GM19238 (cell line): Measurements from ENCODE around the gene SPATA33.
"Not testable (repeated sequence)": the region's sequence is repeated elsewhere in the genome, so short reads cannot be mapped to it uniquely, and the experiment has no call there.

ENCODE experiments used
- DNase-seq: peaks from one replicate; pipeline ENCODE4 v3.0.0; 2011; ENCODE audit warnings: low spot score; ENCODE audit not compliant: insufficient read length

SPATA33 gene

GRCh38 chr16:89664238-89664637, 6.6 kb downstream of the SPATA33 start:
- not testable (repeated sequence) for DNase-seq

DNA sequence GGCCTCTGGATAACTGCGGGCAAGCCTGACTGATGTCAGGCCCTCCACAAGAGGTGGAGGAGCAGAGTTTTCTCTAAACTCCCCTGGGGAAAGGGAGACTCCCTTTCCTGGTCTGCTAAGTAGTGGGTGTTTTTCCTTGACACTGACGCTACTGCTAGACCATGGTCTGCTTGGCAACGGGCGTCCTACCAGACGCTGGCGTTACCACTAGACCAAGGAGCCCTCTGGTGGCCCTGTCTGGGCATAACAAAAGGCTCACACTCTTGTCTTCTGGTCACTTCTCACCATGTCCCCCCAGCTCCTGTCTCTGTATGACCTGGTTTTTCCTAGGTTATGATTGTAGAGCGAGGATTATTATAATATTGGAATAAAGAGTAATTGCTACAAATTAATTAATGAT, 9.4 kb downstream of the SPATA33 start:
- DNase-seq: not testable (repeated sequence)

- no peak for DNase-seq
Observed at GRCh38 chr16:89667633-89668032, 10.0 kb downstream of the SPATA33 start.

DNA sequence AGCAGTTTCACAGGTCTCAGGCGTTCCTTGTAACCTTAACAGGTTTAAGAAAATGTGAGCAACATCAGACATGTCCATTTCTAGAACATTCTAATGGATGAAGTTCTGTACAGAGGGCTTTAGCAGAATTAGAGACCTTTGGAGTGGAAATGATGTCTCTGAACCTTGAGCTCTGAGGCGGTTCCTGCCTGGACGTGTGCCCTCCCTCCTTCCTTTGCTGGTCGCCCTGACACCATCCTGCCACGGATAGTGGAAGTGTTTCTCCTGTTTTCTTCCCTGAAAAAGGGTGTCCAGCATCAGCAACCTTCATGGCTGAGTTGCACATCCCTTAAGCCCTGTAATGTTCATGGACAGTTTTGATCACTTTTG, 11.1 kb downstream of the SPATA33 start:
- no peak for DNase-seq

DNA sequence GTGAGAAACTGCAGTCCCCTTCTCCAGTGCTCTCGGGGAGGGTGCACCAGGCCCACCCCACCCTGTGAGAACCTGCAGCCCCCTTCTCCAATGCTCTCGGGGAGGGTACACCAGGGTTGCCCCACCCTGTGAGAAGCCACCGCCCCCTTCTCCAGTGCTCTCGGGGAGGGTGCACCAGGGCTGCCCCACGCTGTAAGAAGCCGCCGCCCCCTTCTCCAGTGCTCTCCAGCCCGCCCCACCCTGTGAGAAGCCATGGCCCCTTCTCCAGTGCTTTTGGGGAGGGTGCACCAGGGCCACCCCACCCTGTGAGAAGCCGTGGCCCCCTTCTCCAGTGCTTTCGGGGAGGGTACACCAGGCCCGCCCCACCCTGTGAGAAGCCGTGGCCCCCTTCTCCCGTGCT, 12.1 kb downstream of the SPATA33 start:
- DNase-seq: no peak

- DNase-seq: no peak
Observed at GRCh38 chr16:89670496-89671431, 13.1 kb downstream of the SPATA33 start.

GRCh38 chr16:89671565-89671964, 13.9 kb downstream of the SPATA33 start:
- DNase-seq: not testable (repeated sequence)

- DNase-seq: no peak
Observed at GRCh38 chr16:89672177-89672941, 14.7 kb downstream of the SPATA33 start.

DNA sequence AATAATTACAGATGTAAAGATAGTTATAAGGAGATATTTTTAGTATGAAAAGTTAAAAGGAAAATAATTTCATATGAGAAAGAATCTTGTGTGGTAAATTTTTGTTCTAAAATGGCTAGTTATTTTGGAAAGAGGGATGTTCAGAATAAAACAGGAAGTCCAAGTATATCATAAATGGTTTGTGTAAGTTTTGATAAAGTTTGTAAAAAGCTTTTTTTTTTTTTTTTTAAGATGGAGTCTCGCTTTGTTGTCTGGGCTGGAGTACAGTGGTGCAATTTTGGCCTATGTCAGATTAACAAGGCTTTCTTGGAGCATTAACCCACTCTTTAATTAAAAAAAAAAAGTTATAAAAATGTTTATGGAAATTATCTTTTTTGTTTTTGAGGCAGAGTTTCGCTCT, 20.6 kb downstream of the SPATA33 start:
- DNase-seq: no peak

GRCh38 chr16:89685916-89686315, 28.3 kb downstream of the SPATA33 start:
- no peak for DNase-seq

- DNase-seq: peak; percentile 93
Observed at GRCh38 chr16:89686520-89687091, 29.0 kb downstream of the SPATA33 start, which contains the start of gene CDK10. TSS of gene CDK10 (plus strand) at chr16:89686689. CDS start at chr16:89686711, 22 bp downstream.

DNA sequence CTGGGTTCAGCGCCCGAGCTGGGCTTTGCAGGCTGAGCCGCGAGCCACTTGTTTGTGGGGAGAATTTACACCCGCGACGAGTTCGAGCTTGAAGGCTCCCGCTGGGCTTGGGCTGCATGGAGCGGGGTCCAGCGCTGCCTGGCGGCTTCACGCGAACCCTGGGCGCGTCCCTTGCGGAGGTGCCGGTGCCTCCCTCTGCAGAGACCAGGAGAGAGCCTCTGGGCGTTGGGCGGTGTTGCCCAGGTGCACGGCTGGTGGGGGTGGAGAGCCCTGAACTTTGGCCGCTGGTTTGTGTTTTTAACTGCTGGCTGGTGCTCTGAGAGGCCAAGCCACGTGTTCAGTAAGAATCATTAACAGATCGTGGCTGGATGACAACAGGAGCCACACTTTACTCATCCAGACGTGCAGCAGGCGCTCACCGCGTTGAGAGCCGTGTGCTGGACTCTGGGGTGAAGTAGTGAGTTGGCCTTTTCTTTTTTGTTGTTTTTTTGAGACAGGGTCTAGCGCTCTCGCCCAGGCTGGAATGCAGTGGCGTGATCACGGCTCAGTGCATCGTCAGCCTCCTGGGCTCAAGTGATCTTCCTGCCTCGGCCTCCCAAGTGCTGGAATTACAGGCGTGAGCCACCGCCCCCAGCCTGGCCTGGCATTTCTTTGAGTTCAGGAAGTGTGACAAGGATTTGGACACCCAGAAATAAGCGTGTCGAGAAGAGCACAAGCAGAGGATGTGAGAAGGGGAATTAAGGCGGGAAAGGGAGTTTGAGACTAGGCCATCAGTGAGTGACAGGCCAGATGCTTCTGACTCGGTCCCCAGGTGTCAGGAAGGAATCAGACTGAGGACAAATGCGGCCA, 29.7 kb downstream of the SPATA33 start:
- peak; percentile 74 for DNase-seq

- DNase-seq: no peak
Observed at GRCh38 chr16:89688395-89688794, 30.8 kb downstream of the SPATA33 start.

- DNase-seq: no peak
Observed at GRCh38 chr16:89689142-89689541, 31.5 kb downstream of the SPATA33 start.

DNA sequence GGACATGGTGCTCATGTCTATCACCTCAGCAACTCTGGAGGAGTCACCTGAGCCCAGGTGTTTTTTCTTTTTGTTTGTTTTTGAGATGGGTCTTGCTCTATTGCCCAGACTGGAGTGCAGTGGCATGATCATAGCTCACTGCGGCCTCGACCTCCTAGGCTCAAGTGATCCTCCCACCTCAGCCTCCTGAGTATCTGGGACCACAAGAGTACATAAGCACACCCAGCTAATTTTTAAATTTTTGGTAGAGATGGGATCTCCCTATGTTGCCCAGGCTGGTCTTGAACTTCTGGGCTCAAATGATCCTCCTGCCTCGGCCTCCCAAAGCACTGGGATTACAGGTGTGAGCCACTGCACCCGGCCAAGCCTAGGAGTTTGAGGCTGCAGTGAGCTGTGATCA, 32.0 kb downstream of the SPATA33 start:
- not testable (repeated sequence) for DNase-seq

GRCh38 chr16:89690392-89690901, 32.8 kb downstream of the SPATA33 start:
- DNase-seq: no peak

DNA sequence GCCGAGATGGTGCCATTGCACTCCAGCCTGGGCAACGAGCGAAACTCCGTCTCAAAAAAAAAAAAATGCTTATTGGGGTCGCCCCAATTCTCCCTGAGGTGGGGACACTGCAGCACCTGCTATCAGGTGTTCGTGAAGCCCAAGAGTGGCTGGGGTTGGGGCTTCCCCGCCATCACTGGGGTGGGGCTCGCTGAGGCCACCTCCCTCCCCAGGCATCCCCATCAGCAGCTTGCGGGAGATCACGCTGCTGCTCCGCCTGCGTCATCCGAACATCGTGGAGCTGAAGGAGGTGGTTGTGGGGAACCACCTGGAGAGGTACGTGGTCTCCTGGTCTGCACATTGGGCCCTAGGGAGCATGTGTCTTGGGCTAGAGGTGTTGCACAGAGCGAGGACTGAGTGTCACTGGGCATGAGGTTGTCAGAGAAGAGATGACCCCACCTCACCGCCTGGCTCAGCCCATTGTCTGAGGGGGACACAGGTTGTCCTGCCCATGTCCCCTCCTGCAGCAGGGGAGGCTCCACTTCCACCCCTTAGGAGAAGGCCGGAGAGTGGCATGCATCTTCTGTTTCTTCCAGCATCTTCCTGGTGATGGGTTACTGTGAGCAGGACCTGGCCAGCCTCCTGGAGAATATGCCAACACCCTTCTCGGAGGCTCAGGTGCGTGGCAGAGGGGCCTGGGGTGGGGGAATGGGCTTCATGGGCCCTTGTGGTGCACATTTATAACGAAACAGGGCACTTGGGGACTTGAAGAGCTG, 33.8 kb downstream of the SPATA33 start:
- no peak for DNase-seq

- no peak for DNase-seq
Observed at GRCh38 chr16:89691986-89692569, 34.4 kb downstream of the SPATA33 start.

GRCh38 chr16:89693289-89693731, 35.7 kb downstream of the SPATA33 start:
- no peak for DNase-seq
